Measurements from ENCODE around the gene ZKSCAN4. TPM values are rescaled to one million over a fixed set of nuclear protein-coding genes. Genes with fewer than 3 reads are reported as not detected.
A peak's percentile ranks its signal among the peaks of the same experiment; 100 is the strongest.

Gene ZKSCAN4
- polyA plus RNA-seq, 1 of the 3 experiments (the other 2 are of a cell fraction), result 2.9 TPM

GRCh38 chr6:28281288-28282064 is 29.4 kb upstream of the ZKSCAN4 start, which contains the start of gene PGBD1 (continued):
- no peak; the same call in 1 of the 2 replicates for TF ChIP-seq RAD21 (IDR thresholded peaks at IDR 0.05; ENCODE audit: low read length)
- TF ChIP-seq TCF12 (IDR thresholded peaks at IDR 0.05), result no peak
- TF ChIP-seq RFX5 (IDR thresholded peaks at IDR 0.05; ENCODE audit: low read length), result no peak
- no peak for TF ChIP-seq EZH2phosphoT487 (IDR thresholded peaks at IDR 0.05; ENCODE audit: borderline replicate concordance, low read depth)
- no peak for TF ChIP-seq CHD2 (IDR thresholded peaks at IDR 0.05; ENCODE audit: low read length, partially characterized antibody)
- TF ChIP-seq JUND (IDR thresholded peaks at IDR 0.05), result no peak
- TF ChIP-seq REST (IDR thresholded peaks at IDR 0.05; ENCODE audit: low read depth, low read length), result peak; percentile 49; the same call in 1 of the 2 replicates
- no peak for TF ChIP-seq PBX3 (IDR thresholded peaks at IDR 0.05)
- peak; percentile 52; the same call in 1 of the 2 replicates for TF ChIP-seq GABPA (IDR thresholded peaks at IDR 0.05; ENCODE audit: low read depth)
- TF ChIP-seq MEF2A (IDR thresholded peaks at IDR 0.05; ENCODE audit: borderline replicate concordance, low read depth), result no peak
- peak; percentile 90 for TF ChIP-seq TAF1 (IDR thresholded peaks at IDR 0.05; ENCODE audit: borderline replicate concordance, low read depth, low read length)
- TF ChIP-seq SIN3A (IDR thresholded peaks at IDR 0.05; ENCODE audit: borderline replicate concordance, low read depth, low read length), result peak; percentile 91; the same call in 1 of the 2 replicates
- no peak for TF ChIP-seq NFIC (IDR thresholded peaks at IDR 0.05; ENCODE audit: borderline replicate concordance)
- no peak for TF ChIP-seq NRF1 (IDR thresholded peaks at IDR 0.05; ENCODE audit: low read depth, low read length)
- TF ChIP-seq POLR2AphosphoS5 (IDR thresholded peaks at IDR 0.05; ENCODE audit: low read depth, low read length), result peak; percentile 79
- no peak for TF ChIP-seq USF1 (IDR thresholded peaks at IDR 0.05; ENCODE audit: borderline replicate concordance, low read depth)

Data from SK-N-SH (cell line).